Measurements from ENCODE around the gene FOXP2. TPM values are rescaled to one million over a fixed set of nuclear protein-coding genes. Genes with fewer than 3 reads are reported as not detected.

The FOXP2 gene
- total and polyA plus RNA-seq, 2 experiments from 2014 or later: 10.0 to 14.7 TPM

DNA sequence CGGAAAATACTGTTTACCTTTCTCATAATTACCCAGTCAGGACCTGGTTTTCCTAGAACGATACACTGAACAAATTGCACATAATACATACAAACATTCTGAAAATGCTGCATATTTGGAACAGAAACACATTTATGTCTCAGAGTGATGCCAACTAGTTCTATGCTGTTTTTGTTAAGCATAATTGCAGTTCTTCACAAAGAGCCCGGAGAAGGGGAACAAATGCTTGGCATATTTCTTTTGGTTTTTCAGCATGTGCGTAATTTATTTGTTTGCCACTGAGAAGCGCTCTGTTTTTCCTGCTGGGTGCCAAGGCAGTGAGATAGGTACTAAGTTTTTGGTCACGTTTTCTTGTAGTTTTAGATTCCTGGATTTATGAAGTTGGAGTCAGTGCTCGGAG, 326.3 kb downstream of the FOXP2 start:
- H3K79me2 ChIP-seq: no peaks in the 10 kb centered on the region
- H4K20me1 ChIP-seq (ENCODE audit: insufficient read depth, poor library complexity, severe bottlenecking): no peaks in the 10 kb centered on the region
- 85% methylated on average over 7 of the region's 7 CpGs for WGBS (ENCODE audit: low lambda C conversion rate, missing lambda C conversion rate)
- no peaks in the 10 kb centered on the region for H3K27me3 ChIP-seq
- no peak for DNase-seq (ENCODE audit: low spot score)
- H3K4me3 ChIP-seq: no peak overlapping the region
- no peak overlapping the region for H2AFZ ChIP-seq
- no peaks in the 10 kb centered on the region for H3K9me2 ChIP-seq (replicated peaks; ENCODE audit: insufficient read depth)
- no peaks in the 10 kb centered on the region for H3K4me1 ChIP-seq (ENCODE audit: insufficient read depth)
- H3K36me3 ChIP-seq (replicated peaks; ENCODE audit: insufficient read depth, low read depth): no peaks in the 10 kb centered on the region
- TF ChIP-seq EZH2 (IDR thresholded peaks at IDR 0.05; ENCODE audit: borderline replicate concordance) (no peak), CTCF (IDR thresholded peaks at IDR 0.05; ENCODE audit: poor library complexity) (no peak), EZH2phosphoT487 (IDR thresholded peaks at IDR 0.05; ENCODE audit: low read depth, severe bottlenecking, unreplicated experiment) (no peak)
- no peak overlapping the region for H3K4me2 ChIP-seq
- H3K9me3 ChIP-seq (ENCODE audit: low read depth): no peaks in the 10 kb centered on the region
- no peak overlapping the region for H3K27ac ChIP-seq

GRCh38 chr7:114741911-114742310, 327.3 kb downstream of the FOXP2 start:
- H2AFZ ChIP-seq: no peak overlapping the region
- no peak overlapping the region for H3K27ac ChIP-seq
- 88% methylated on average over 1 of the region's 1 CpG for WGBS (ENCODE audit: low lambda C conversion rate, missing lambda C conversion rate)
- H3K4me1 ChIP-seq (ENCODE audit: insufficient read depth): no peaks in the 10 kb centered on the region
- no peaks in the 10 kb centered on the region for H3K79me2 ChIP-seq
- DNase-seq (ENCODE audit: low spot score): no peak
- H4K20me1 ChIP-seq (ENCODE audit: insufficient read depth, poor library complexity, severe bottlenecking): no peaks in the 10 kb centered on the region
- TF ChIP-seq EZH2phosphoT487 (IDR thresholded peaks at IDR 0.05; ENCODE audit: low read depth, severe bottlenecking, unreplicated experiment) (no peak), EZH2 (IDR thresholded peaks at IDR 0.05; ENCODE audit: borderline replicate concordance) (no peak), CTCF (IDR thresholded peaks at IDR 0.05; ENCODE audit: poor library complexity) (no peak)
- no peak overlapping the region for H3K4me2 ChIP-seq
- H3K4me3 ChIP-seq: no peak overlapping the region
- no peaks in the 10 kb centered on the region for H3K9me3 ChIP-seq (ENCODE audit: low read depth)
- H3K9me2 ChIP-seq (replicated peaks; ENCODE audit: insufficient read depth): no peaks in the 10 kb centered on the region
- no peaks in the 10 kb centered on the region for H3K36me3 ChIP-seq (replicated peaks; ENCODE audit: insufficient read depth, low read depth)
- no peaks in the 10 kb centered on the region for H3K27me3 ChIP-seq

Small RNAs within 50 kb of the gene (microRNA-seq; reads per million reads assigned to microRNA genes)
- not detected for gene MIR3666

Small RNAs within 50 kb of the gene (small RNA-seq; reads per million reads assigned to genes)
- gene MIR3666 (not detected), gene RNA5SP238 (not detected)
